ENCODE measurements around the gene TLE7.

TLE7 gene

GRCh38 chr16:71412270-71413160 is 29.3 kb downstream of the TLE7 start:
- peak; percentile 56 to 69 for DNase-seq (ENCODE audit: low read depth in 2 of 2)

GRCh38 chr16:71410146-71410545 is 31.7 kb downstream of the TLE7 start:
- DNase-seq (ENCODE audit: low read depth in 2 of 2), result no peak

- no peak for DNase-seq (ENCODE audit: low read depth in 2 of 2)
These were observed 32.7 kb downstream of the TLE7 start for GRCh38 chr16:71409011-71409775.

- no peak for DNase-seq (ENCODE audit: low read depth in 2 of 2)
These were observed 33.3 kb downstream of the TLE7 start for GRCh38 chr16:71408536-71408935.

GRCh38 chr16:71407731-71408130 is 34.1 kb downstream of the TLE7 start:
- DNase-seq (ENCODE audit: low read depth in 2 of 2), result no peak

GRCh38 chr16:71406724-71407123 is 35.1 kb downstream of the TLE7 start:
- no peak for DNase-seq (ENCODE audit: low read depth in 2 of 2)

- DNase-seq (ENCODE audit: low read depth in 2 of 2), result no peak
These were observed 35.5 kb downstream of the TLE7 start for GRCh38 chr16:71406316-71406715.

- no peak for DNase-seq (ENCODE audit: low read depth in 2 of 2)
These were observed 37.5 kb downstream of the TLE7 start for GRCh38 chr16:71404364-71404763.

GRCh38 chr16:71402674-71403073 is 39.2 kb downstream of the TLE7 start:
- DNase-seq (ENCODE audit: low read depth in 2 of 2), result no peak

- no peak for DNase-seq (ENCODE audit: low read depth in 2 of 2)
These were observed 39.8 kb downstream of the TLE7 start for GRCh38 chr16:71402007-71402406.

- DNase-seq (ENCODE audit: low read depth in 2 of 2), result no peak
These were observed 41.9 kb downstream of the TLE7 start for GRCh38 chr16:71399801-71400563.

- no peak for DNase-seq (ENCODE audit: low read depth in 2 of 2)
These were observed 45.3 kb downstream of the TLE7 start for GRCh38 chr16:71396594-71396993.

GRCh38 chr16:71389330-71389729 is 52.5 kb downstream of the TLE7 start:
- DNase-seq (ENCODE audit: low read depth in 2 of 2), result no peak

GRCh38 chr16:71387045-71387871 is 54.6 kb downstream of the TLE7 start:
- no peak for DNase-seq (ENCODE audit: low read depth in 2 of 2)

- DNase-seq (ENCODE audit: low read depth in 2 of 2), result no peak
These were observed 57.7 kb downstream of the TLE7 start for GRCh38 chr16:71384073-71384724.

- DNase-seq (ENCODE audit: low read depth in 2 of 2), result no peak
These were observed 58.6 kb downstream of the TLE7 start for GRCh38 chr16:71383054-71383773.

GRCh38 chr16:71380831-71381230 is 61.0 kb downstream of the TLE7 start:
- DNase-seq (ENCODE audit: low read depth in 2 of 2), result no peak
